Parathyroid adenoma (tissue), 2 donors: ENCODE data around the gene ACSBG1.

Experiments
- H2AFZ ChIP-seq: fragments of 300-600 bp; sonication (generic); one replicate; pipeline ENCODE4 v1.7.0; 2017; ENCODE audit warnings: antibody characterized with exemption, mild to moderate bottlenecking
- H3K27ac ChIP-seq: fragments of 300-600 bp; sonication (generic); one replicate; pipeline ENCODE4 v1.7.0; 2017
- H3K27me3 ChIP-seq: fragments of 300-600 bp; sonication (generic); one replicate; pipeline ENCODE4 v1.7.0; 2017; ENCODE audit warnings: low read length; ENCODE audit not compliant: control insufficient read depth, insufficient read depth
- H3K36me3 ChIP-seq: fragments of 300-600 bp; sonication (generic); one replicate; pipeline ENCODE4 v1.7.0; 2017; ENCODE audit warnings: low read length; ENCODE audit not compliant: control insufficient read depth, insufficient read depth
- H3K4me1 ChIP-seq: fragments of 300-600 bp; sonication (generic); one replicate; pipeline ENCODE4 v1.7.0; 2017; ENCODE audit warnings: control low read depth
- H3K4me2 ChIP-seq: fragments of 300-600 bp; sonication (generic); one replicate; pipeline ENCODE4 v1.7.0; 2017; ENCODE audit warnings: low read length
- H3K4me3 ChIP-seq: fragments of 300-600 bp; sonication (generic); one replicate; pipeline ENCODE4 v1.7.0; 2017; ENCODE audit warnings: low read depth, low read length
- H3K79me2 ChIP-seq: fragments of 300-600 bp; sonication (generic); one replicate; pipeline ENCODE4 v1.7.0; 2017; ENCODE audit warnings: control low read depth
- H3K9ac ChIP-seq: fragments of 300-600 bp; sonication (generic); one replicate; pipeline ENCODE4 v1.7.0; 2017; ENCODE audit warnings: mild to moderate bottlenecking
- H3K9me3 ChIP-seq: fragments of 300-600 bp; sonication (generic); one replicate; pipeline ENCODE4 v1.7.0; 2017; ENCODE audit warnings: low read length; ENCODE audit not compliant: control insufficient read depth
- TF ChIP-seq, protein P1 (sequence below): fragments of 300-600 bp; sonication (generic); IDR thresholded peaks from one replicate; pipeline ENCODE4 v1.7.0; 2017; ENCODE audit warnings: antibody characterized with exemption, mild to moderate bottlenecking
- donor health status: primary hyperparathyroidism.

Gene ACSBG1

DNA sequence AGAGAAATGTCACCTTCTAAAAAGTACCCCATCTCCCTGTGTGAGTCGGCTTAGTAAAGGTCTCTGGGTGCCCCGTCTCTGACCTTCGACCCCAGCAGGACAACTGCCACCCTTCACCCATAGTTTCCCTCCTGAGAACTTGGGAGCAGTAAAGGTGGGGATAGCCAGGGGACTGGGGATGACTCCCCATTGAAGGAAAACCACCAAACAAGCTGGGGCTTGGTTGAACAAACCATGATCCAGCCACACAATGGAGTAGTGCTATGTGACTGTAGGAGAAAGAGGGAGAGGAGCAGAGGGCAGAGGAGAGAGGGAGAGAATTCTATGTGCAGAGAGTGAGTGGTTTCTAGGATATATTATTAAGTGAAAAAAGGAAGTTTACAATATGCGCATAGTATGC lies 51.5 kb downstream of the ACSBG1 start:
- H3K27ac ChIP-seq = no peak overlapping the region
- no peaks in the 10 kb centered on the region for H3K4me1 ChIP-seq
- no peak overlapping the region for H2AFZ ChIP-seq
- no peak overlapping the region for H3K9ac ChIP-seq
- no peaks in the 10 kb centered on the region for H3K79me2 ChIP-seq
- H3K4me2 ChIP-seq = no peak overlapping the region
- TF ChIP-seq, protein P1, sequence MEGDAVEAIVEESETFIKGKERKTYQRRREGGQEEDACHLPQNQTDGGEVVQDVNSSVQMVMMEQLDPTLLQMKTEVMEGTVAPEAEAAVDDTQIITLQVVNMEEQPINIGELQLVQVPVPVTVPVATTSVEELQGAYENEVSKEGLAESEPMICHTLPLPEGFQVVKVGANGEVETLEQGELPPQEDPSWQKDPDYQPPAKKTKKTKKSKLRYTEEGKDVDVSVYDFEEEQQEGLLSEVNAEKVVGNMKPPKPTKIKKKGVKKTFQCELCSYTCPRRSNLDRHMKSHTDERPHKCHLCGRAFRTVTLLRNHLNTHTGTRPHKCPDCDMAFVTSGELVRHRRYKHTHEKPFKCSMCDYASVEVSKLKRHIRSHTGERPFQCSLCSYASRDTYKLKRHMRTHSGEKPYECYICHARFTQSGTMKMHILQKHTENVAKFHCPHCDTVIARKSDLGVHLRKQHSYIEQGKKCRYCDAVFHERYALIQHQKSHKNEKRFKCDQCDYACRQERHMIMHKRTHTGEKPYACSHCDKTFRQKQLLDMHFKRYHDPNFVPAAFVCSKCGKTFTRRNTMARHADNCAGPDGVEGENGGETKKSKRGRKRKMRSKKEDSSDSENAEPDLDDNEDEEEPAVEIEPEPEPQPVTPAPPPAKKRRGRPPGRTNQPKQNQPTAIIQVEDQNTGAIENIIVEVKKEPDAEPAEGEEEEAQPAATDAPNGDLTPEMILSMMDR = no peak
- no peaks in the 10 kb centered on the region for H3K36me3 ChIP-seq
- no peaks in the 10 kb centered on the region for H3K27me3 ChIP-seq
- no peak overlapping the region for H3K4me3 ChIP-seq
- H3K9me3 ChIP-seq = no peaks in the 10 kb centered on the region

DNA sequence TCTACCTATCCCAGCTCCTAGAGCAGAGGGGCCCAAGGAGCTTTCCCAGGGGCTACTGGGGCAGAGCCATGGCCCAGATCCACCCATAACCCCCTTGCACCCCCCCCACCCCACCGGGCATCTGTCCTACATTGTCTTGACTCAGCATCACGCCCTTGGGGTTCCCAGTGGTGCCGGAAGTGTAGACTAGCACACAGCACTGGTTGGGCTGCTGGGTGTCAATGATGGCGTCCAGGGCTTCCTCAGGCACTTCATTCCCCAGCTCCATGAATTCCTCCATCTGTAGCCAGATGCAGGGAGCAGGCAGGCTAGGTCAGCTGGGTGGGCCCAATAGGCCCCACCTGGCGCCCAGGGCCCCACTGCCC lies 52.0 kb downstream of the ACSBG1 start:
- H3K4me2 ChIP-seq = no peak overlapping the region
- TF ChIP-seq, protein P1 = no peak
- H3K9ac ChIP-seq = no peak overlapping the region
- no peaks in the 10 kb centered on the region for H3K79me2 ChIP-seq
- no peaks in the 10 kb centered on the region for H3K9me3 ChIP-seq
- H2AFZ ChIP-seq = no peak overlapping the region
- H3K4me1 ChIP-seq = no peaks in the 10 kb centered on the region
- no peaks in the 10 kb centered on the region for H3K36me3 ChIP-seq
- no peaks in the 10 kb centered on the region for H3K27me3 ChIP-seq
- no peak overlapping the region for H3K4me3 ChIP-seq
- no peak overlapping the region for H3K27ac ChIP-seq

DNA sequence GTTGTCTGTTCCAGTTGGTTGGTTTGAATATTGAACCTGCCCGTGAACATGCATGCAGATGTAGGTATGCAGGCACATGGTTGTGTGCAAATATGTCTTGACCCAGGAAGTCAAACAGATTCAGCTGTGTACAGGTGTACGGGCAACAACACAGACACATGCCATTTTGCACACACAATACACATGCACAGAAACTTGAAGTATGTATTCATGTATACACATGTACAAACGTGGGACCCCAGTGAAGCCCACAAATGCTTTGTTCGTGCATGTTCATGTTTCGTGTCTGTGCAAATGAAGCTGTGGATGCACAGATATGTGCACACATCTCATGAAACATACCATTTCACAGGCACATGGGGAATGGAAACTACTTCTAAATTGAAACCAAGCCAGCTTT lies 54.5 kb downstream of the ACSBG1 start:
- Histone ChIP-seq H3K36me3 (no peaks in the 10 kb centered on the region), H3K4me3 (no peak overlapping the region), H2AFZ (no peak overlapping the region), H3K9ac (no peak overlapping the region), H3K79me2 (no peaks in the 10 kb centered on the region), H3K4me1 (no peaks in the 10 kb centered on the region), H3K9me3 (no peaks in the 10 kb centered on the region), H3K27me3 (no peaks in the 10 kb centered on the region), H3K4me2 (no peak overlapping the region), H3K27ac (no peak overlapping the region)
- TF ChIP-seq, protein P1 = no peak

DNA sequence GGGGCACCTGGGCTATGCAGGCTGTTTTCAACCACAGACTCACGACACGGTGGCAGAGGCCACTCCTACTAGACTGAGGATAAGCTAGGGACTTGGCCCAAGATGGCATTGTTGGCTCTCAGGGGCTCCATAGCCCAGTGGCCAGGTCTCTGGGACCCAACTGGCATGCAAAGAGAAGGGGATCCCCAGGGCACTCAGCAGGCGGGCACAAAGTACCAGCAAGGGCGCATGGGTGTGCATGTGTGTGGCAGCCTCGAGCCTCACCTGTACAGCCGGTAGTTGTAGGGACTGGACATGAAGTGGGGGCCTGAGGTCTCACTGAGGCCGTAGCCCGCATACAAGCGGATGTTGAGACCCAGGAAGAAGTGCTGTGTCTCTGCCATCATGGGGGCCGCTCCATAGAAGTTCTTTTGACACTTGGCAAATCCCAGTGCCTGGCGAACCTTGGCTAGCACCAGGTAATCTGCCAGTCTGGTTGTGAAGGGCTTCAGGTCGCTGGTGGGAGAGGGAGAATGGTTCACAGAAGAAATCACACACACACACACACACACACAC lies 55.0 kb downstream of the ACSBG1 start:
- no peaks in the 10 kb centered on the region for H3K4me1 ChIP-seq
- H3K27ac ChIP-seq = no peak overlapping the region
- H3K4me2 ChIP-seq = no peak overlapping the region
- no peaks in the 10 kb centered on the region for H3K9me3 ChIP-seq
- H2AFZ ChIP-seq = no peak overlapping the region
- TF ChIP-seq, protein P1 = no peak
- H3K27me3 ChIP-seq = no peaks in the 10 kb centered on the region
- no peak overlapping the region for H3K4me3 ChIP-seq
- no peaks in the 10 kb centered on the region for H3K79me2 ChIP-seq
- H3K9ac ChIP-seq = no peak overlapping the region
- no peaks in the 10 kb centered on the region for H3K36me3 ChIP-seq

DNA sequence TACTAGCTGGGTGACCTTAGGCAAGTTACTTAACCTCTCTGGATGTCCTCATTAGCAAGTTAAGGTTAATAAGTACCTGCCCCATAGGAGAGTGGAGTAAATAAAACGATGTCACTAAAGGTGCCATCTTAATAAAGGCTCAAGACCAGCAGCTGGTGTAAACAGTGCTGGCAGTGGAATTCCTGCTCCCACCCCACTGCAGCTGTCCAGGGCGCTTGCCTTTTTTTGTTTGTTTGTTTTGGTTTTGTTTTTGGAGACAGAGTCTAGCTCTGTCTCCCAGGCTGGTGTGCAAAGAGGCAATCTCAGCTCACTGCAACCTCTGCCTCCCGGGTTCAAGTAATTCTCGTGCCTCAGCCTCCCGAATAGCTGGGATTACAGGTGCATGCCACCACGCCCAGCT lies 56.3 kb downstream of the ACSBG1 start:
- H3K36me3 ChIP-seq = no peaks in the 10 kb centered on the region
- no peak overlapping the region for H3K9ac ChIP-seq
- H3K4me1 ChIP-seq = no peaks in the 10 kb centered on the region
- H3K4me2 ChIP-seq = no peak overlapping the region
- TF ChIP-seq, protein P1 = no peak
- no peaks in the 10 kb centered on the region for H3K79me2 ChIP-seq
- H3K9me3 ChIP-seq = no peaks in the 10 kb centered on the region
- no peak overlapping the region for H3K4me3 ChIP-seq
- H3K27ac ChIP-seq = no peak overlapping the region
- no peaks in the 10 kb centered on the region for H3K27me3 ChIP-seq
- H2AFZ ChIP-seq = no peak overlapping the region
